NCI-H82 treated with DMSO at 0.1 percent for 48 hours (cell line): ENCODE data around the gene ZIC4.
A peak's percentile ranks its signal among the peaks of the same experiment; 100 is the strongest.

Experiments used
- DNase-seq: peaks from one replicate; lab custom pipeline; 2025; ENCODE audit not compliant: unreplicated experiment; lab: John Stamatoyannopoulos, UW

ZIC4 gene

DNA sequence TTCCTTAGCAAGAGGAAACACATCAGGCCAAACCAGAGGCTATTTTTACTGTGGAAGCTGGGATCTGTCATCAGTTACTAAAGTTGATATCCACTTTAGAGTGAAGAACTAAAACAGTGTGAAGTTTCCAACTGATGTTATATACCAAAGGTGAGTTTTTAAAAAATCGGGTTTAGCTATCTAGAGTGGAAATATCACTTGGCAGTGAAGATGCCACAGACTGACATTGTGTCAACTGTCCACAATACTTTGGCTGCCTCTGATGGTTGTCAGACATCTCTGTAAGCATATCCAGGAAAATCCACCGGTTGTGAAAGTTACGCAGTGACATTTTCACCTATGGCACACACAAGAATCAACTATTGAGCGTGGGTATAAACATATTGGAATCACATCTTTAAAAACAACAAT, 12.0 kb upstream of the ZIC4 start:
- DNase-seq, result no peak

DNA sequence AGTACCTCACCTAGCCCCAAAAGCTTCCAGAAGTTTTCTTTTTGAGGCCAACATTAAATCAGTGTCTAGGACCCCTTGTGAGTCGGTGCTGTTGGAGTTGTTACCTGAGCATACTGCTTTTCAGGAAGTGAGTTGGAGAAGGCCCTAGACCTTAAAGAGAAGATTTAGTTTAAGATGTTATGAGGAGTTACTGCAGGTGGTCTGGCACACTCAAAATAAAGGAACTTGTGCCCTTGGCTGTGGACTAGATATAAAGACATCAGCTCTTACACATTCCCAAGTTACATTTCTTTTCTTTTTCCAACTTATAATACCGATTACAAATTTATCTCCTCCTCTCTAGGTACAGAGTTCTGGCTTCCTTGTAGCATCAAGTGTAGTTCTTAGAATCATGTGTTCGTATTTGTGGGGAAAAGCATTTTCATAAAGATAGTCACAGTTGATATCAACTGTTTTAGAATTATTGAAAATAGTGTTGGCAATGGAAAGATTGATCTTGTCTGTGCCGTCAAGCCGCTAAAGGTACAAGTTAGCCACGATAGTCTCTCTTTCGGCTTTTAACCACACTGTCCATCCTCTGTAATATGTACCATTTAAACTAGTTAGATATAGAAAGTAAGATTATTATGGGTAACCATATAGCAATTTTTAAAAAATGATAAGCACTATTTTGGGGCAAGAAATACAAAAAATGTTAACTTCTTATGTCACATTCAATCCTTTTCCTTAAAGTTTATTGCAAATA, 11.4 kb upstream of the ZIC4 start:
- no peak for DNase-seq

DNA sequence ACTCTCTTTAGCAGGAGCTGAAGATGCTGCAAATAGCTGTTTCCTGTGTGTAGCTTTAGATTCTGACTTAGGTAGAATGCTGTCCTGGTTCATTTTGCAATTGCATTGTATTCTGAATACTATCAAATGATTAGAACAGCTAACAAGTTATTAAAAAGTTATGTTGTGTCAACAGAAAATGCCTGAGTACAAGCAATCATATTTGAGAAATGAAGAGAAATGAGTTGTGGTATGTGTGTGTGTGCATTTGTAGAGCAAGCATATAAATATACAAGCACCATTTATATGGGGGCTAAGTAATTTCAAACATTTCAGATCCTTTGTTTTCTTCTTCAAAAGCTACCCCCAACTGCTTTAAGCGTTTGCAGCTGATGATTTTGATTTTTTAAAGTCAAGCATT, 10.6 kb upstream of the ZIC4 start:
- no peak for DNase-seq

DNA sequence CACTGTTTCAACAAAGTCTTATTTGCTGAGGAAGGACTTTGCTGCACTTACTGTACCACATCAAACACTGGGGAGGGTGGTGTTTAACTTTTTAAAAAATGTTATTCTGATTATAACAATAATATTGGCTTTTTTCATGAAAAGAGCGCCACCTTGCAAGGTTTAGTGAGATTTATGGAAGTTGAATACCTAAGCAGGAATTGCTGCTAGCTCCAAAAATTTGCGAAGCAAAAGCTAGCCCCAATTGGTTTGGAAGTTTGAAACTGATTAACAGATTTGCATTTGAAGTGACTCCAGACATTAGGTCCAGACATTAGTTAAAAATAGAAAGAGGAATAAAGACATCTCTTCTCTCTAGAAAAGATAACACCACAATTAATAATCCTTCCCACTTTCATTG, 9.5 kb upstream of the ZIC4 start:
- no peak for DNase-seq

DNA sequence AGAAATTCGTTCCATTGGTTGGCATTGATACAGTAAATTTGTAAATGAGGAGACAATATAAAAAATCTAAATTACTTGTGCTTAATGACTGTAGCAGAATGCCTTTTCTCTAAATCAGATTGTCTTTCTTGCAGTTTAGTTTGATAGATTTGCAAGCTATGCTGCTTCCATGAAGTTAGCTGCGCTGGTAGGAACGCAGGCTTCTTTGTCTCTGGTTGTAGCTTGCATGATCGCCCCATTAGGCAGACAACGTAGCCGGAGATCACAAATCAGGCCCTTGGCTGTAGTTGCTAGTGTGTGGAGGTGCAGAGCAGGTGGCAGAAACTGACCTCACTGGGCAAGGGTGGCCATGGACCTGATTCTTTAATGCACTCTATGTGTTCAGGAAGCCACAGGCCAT, 8.9 kb upstream of the ZIC4 start:
- no peak for DNase-seq

DNA sequence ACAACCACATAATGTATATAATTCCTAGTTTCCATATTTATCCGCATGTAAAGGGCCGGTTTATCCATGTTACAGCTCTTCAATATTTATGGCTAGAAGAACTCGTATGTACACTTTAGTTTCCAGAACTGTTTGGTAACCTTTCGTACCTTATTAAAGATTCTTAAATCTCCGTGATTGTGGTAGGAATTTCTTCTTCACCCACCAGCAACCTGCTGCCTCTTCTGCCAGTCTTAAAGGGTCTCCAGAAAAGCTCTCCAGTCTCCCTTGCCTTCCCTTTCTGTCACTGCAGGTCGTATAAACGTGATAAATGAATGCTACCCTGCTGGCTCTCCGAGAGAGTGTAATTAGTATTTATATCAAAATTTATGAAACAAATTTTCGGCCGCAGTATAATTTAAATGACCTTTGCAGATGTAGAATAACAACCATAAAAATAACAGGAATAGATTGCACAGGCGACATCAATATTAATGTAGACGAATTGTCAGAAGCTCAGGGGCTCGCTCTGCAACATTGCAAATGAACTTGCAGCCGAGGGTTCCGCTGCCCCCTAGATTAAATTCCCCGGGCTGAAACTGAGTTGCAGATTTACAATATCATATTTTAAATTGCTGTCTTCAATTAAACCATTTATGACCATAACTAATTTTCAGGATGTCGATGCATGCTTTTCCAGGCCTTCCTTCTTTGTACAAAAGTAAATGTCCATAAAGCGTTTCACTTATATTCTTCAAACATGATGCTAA, 8.2 kb upstream of the ZIC4 start:
- no peak for DNase-seq

DNA sequence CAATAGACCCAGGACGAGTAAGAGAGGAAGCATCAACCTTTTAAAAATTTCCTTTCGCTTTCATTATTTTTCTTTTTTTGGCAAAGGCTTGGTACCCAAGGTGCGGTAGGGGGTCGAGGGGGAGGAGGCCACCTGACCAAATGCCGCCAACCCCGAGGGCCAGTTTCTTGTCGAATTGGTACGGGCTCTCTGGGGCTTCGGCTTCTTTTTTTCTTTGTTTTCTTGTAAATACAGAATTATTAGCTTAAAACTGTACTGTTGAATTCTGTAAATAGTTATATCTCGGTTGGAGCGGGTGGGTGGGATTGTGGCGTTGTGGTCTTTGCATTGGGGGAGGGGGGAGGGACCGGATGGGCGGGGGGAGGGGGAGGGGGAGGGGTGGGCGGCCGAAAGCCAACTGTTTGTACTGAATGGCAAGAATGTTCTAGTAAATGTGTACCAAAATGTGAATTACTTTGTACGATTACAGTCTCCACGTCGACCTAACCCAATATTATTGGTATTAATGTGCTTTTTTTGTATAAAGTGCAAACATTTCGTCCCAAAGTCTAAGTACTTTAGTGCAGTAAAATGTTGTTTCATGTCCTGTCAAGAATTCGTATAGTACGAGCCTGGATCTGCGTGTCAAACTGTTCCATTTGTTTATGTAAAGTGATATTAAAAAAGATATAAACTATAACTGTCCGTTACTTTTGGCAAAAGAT, 7.5 kb upstream of the ZIC4 start:
- no peak for DNase-seq

DNA sequence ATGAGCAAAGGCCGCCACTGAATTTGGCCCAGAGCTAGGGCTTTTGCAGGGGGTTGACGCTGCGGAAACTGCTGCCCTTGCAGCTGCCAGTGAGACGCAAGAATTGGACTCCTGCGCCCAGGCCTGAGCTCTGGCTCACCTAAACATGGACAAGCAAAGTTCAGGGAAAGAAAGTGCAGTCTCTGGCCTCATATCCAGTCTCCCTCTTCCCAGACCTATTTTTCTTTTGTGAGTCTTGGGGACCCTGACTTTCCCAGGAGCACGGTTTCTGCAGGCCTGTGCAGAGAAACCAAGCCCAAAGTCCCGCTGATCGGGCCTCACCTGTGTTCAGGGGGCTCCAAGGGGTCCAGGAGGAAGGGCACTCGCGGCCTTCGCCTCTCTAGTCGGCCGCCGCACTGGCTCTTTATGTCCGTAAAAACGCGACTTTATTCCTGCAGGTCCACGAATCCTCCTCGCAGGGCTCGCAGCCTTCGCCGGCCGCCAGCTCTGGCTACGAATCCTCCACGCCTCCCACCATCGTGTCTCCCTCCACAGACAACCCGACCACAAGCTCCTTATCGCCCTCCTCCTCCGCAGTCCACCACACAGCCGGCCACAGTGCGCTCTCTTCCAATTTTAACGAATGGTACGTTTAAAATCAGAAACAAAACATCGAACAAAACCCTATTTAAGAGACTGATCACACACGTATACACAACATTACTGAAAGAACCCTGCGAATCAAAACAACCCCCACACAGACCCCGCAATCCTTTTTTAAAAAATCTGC, 6.8 kb upstream of the ZIC4 start:
- no peak for DNase-seq

DNA sequence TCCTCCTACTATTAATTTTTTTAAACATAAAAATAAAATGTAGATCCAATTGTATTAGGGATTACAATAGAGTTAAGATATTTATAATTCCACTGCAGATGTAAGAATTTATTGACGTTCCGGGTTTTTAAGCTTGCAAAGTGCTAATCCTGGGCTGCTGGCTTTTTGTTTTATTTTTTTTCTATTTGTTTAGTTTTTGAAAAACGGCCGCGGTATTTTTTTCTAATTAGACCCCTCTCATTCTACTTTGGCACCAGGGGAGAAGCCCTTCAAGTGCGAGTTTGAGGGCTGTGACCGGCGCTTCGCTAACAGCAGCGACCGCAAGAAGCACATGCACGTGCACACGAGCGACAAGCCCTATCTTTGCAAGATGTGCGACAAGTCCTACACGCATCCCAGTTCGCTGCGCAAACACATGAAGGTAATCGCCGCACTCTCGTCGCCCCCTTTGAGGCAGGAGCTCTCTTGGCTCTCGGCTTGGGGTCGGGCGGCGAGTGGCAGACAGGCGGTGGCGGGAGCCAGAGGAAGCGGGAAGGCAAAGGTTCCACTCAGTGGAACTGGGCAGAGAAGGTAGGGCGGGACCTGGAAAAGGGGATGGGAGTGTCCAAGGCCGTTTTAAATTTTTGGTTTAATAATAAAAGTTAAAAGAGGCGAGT, 6.0 kb upstream of the ZIC4 start:
- DNase-seq, result no peak

DNA sequence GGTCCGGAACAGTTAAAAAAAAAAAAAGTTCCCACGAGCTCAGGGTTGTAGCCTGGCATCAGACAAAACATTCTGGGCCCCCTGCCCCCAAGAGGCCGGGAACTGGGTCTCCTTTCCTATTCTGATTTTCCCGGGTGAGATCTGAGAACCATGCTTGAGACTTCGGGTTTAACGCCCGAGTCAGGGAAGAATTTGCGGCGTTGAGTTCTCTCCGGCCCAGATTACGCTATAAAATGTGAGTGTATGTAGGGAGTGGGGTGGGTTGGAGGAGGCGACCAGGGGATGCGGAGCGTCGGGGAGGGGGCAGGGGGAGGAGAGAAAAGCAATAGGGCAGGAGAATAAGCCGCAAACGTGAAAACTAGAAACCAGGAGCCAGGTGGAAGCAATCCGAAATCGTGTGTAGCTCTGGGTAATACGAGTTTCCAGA, 5.5 kb upstream of the ZIC4 start:
- DNase-seq, result no peak

DNA sequence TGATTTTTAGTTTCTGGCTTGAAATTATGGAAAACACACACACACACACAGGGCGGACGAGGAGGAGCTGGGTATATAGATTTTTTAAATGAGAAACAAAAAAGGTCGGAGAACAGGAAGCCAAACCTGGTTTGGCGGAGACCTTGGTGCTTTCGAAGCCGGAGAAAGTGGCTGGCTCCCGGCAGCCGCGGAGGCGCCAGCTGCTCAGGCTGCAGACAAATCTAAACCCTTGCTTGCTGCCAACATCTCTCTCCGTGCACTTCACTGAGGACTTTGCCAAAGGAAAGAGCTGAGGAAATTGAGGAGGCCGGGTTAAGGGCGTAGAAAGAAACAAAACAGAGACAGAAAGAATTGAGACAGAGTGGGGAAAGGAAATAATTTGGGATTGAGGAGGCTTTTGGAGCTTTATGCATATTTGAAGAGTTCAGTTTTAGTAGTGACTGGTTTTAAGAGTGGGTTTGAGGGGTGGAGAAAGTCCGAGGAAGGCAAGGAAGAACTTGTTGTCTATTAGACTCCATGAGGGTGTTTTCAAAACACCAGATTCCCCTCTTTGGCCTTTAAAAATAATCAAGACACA, 5.0 kb upstream of the ZIC4 start:
- no peak for DNase-seq

DNA sequence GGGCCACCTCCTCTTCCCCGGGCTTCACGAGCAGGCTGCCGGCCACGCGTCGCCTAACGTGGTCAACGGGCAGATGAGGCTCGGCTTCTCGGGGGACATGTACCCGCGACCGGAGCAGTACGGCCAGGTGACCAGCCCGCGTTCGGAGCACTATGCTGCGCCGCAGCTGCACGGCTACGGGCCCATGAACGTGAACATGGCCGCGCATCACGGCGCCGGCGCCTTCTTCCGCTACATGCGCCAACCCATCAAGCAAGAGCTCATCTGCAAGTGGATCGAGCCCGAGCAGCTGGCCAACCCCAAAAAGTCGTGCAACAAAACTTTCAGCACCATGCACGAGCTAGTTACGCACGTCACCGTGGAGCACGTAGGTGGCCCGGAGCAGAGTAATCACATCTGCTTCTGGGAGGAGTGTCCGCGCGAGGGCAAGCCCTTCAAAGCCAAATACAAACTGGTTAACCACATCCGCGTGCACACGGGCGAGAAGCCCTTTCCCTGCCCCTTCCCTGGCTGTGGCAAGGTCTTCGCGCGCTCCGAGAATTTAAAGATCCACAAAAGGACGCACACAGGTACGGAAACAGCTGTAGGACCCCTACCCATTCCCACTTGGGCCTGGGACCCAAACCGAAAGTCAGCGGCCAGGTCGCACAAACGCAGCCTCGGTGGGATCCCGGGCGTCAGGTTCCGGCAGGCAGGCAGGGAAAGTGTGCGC, 4.3 kb upstream of the ZIC4 start:
- no peak for DNase-seq

DNA sequence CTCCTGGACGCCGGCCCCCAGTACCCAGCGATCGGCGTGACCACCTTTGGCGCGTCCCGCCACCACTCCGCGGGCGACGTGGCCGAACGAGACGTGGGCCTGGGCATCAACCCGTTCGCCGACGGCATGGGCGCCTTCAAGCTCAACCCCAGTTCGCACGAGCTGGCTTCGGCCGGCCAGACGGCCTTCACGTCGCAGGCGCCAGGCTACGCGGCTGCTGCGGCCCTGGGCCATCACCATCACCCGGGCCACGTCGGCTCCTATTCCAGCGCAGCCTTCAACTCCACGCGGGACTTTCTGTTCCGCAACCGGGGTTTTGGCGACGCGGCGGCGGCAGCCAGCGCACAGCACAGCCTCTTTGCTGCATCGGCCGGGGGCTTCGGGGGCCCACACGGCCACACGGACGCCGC, 3.8 kb upstream of the ZIC4 start:
- DNase-seq, result no peak

DNA sequence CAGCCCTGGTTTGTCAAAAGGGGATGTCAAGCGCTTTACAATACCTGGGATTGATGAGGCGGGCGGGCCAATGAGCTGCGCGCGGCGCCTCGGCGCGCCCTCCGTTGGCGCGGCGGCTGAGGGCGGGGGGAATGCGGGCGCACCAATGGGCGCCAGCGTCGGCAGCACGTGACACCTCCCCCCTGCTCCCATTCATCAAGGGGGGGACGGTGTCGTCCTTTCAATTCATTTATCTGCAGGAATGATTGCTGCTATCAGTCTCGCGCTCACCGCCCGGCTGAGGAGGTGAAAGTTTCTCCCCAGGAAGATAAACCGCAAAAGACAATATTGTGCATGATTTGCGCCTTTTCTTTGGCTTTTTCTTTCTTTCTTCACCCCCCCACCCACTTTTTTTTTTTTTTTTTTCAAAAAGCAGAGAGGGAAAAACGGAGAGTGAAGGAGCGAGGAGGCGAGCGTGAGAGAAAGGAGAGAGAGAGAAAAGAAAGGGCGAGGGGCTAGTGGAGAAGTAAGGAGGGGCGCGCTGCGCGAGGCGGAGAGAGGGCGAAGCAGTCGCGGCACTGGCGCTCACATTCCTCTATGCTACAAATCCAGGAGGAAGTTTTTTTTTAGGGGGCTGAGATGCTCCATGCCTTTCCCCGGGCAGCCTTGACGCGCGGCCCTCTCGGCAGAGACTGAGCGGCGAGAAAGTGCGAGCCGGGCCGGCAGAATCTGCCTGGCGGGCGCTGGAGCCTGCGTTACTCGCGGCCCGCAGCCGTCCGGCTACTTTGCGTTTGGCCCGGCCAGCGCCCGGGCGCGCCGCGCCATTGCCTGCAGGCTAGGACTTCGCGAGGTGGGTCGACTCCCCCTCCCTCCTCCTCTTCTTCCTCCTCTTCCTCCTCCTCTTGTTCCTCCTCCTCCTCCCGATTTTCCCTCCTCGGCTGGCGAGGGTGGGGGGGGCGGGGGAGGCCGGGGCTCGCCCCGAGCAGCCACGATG, 3.1 kb upstream of the ZIC4 start, which contains the start of gene ZIC1:
ZIC1 (plus strand) TSS at position 223 of the 973 bp plus-strand sequence; CDS start at position 971, 748 bp downstream.
- DNase-seq, result peak; percentile 33

DNA sequence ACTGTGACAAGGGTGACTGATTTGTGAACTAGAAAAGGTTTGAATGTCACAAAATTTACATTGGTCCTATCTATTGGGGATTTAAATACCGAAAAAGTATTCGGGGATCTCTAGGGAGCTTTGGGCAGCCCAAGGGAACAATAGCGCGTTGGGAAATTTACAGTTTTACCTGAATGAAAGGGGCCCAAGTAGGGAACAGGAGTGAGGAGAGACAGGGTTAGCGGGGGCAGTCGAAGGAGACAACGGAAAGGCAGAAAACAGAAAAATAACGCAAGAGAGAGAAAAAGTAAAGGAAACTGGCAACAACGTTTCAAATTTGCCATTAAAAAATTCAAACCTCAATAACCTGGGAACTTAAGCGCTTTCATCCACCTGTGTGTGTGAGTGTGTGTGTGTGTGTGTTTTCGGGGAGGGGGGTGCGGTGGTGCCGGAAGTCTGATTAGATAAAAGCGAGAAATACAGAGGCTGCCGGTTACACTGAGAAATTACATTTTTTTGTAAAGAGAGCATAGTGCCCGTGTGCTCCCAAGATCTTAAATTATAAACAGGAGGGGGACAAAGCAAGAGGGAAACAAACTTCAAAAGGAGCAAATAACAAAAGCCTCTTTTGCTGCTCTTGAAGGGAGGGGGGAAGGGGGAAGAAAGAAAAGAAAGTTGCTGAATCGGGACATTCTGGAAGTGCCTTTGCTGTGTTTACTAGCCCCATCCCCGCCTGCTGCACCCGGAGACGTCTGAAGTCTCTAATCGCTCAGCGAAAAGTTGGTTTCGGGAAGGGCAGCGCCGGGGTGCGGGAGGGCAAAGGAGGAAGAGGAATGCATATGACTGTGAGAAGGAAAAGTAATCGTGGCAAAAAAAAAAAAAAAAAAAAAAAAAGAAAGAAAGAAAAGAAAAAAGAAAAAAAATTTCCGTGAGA, 2.1 kb upstream of the ZIC4 start:
- no peak for DNase-seq

DNA sequence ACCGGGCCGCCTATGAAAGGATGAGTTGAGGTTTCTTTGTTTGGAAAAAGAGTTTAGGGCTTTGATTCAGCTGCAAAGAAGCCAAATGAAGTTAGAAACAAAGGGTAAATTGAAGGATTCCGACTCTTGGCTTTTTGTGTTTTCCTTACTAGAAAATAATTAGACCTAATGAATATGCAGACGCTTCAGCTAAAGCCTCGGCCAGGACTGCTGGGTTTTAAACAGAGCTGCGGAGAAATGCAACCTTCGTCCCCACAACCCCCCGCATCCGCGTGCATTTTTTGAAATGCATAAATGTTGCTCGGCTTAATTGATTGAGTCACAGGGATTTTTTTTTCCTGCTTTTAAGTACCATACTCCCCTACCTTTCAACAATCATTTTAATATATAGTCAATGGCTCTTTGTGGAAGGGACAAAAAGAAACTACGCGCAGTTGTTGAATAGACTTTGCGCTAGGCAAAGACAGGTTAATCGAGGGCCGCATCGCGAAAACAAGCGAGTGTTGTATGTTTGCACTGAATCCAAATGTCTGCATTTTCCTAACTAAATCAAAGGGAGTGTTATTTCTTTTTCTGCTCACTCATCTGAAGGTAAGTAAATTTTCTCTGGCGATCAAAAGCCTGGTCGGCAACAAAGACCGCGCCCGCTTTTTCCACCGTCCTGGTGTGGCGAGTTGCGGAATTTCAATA, 1.3 kb upstream of the ZIC4 start:
- no peak for DNase-seq

DNA sequence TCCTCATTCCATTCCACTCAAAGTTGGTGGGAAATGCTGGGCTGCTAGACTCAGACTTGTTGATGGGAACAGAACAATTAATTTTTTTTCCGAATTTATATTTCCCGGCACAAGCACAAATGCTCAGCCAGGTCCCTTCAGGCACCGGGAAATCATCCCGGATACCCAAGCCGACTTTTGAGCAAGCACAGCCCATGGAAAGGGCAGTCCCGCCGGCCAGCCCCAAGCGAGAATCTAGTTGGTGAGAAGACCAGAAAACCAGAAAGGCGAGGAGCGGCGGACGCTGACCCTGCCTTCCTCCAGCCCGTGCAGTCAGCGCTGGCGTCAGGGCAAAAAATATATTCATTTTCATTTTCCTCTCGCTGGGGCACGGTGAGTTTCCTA, 763 bp upstream of the ZIC4 start:
- DNase-seq, result no peak
